PC-9 (cell line): Measurements from ENCODE around the gene FAM111A. TPM values are rescaled to one million over a fixed set of nuclear protein-coding genes. Genes with fewer than 3 reads are reported as not detected.

Experiments used
- BruUV-seq: library from RNA; stranded (reverse); fragments of 400-500 nt; replicated peaks from 2 replicates; lab custom pipeline; 2021; lab: Mats Ljungman, UMichigan
- CTCF ChIA-PET: fragments of 300-600 bp; sonication (Branson Sonifier 250); formaldehyde crosslinking; loops from one replicate; lab custom pipeline; 2022; ENCODE audit warnings: antibody characterized with exemption; lab: Charles Lee
- POLR2A ChIA-PET: fragments of 300-600 bp; sonication (Branson Sonifier 250); formaldehyde crosslinking; loops from one replicate; lab custom pipeline; 2022; ENCODE audit warnings: antibody characterized with exemption; ENCODE audit not compliant: unreplicated experiment; lab: Charles Lee
- DNase-seq, 2 experiments: peaks; one replicate each; pipeline versions ENCODE4 v3.0.0 to v3.0.0-alpha.2; 2015 to 2022; ENCODE audit warnings: mixed read lengths in 1 of 2
- H2AFZ ChIP-seq: fragments of 200-600 bp; sonication (generic); 2 replicates; pipeline ENCODE4 v1.8.1; 2017; ENCODE audit warnings: antibody characterized with exemption
- H3F3A ChIP-seq: fragments of 200-600 bp; sonication (generic); 2 replicates; pipeline ENCODE4 v1.8.1; 2017; ENCODE audit warnings: antibody characterized with exemption, mild to moderate bottlenecking, low read depth; ENCODE audit not compliant: insufficient read depth
- H3K27ac ChIP-seq: fragments of 200-600 bp; sonication (generic); 2 replicates; pipeline ENCODE4 v1.6.1; 2016; ENCODE audit warnings: mixed run types
- H3K27me3 ChIP-seq: fragments of 200-600 bp; sonication (generic); 2 replicates; pipeline ENCODE4 v1.6.1; 2016; ENCODE audit warnings: low read depth, mixed run types; ENCODE audit not compliant: insufficient read depth
- H3K36me3 ChIP-seq: fragments of 200-600 bp; sonication (generic); 2 replicates; pipeline ENCODE4 v1.6.1; 2016; ENCODE audit warnings: low read depth, mixed run types
- H3K4me1 ChIP-seq: fragments of 200-600 bp; sonication (generic); replicated peaks from 2 replicates; pipeline ENCODE4 v1.6.1; 2016; ENCODE audit warnings: mixed run types; ENCODE audit not compliant: insufficient read depth
- H3K4me2 ChIP-seq: fragments of 200-600 bp; sonication (generic); 2 replicates; pipeline ENCODE4 v1.6.1; 2017; ENCODE audit warnings: mixed run types
- H3K4me3 ChIP-seq: fragments of 200-600 bp; sonication (generic); 2 replicates; pipeline ENCODE4 v1.6.1; 2016; ENCODE audit warnings: mixed run types
- H3K79me2 ChIP-seq: fragments of 200-600 bp; sonication (generic); 2 replicates; pipeline ENCODE4 v1.6.1; 2017; ENCODE audit warnings: low read depth, mixed run types
- H3K9me2 ChIP-seq: fragments of 200-600 bp; sonication (generic); 2 replicates; pipeline ENCODE4 v1.8.1; 2017; ENCODE audit warnings: mild to moderate bottlenecking; ENCODE audit not compliant: insufficient read depth
- H3K9me3 ChIP-seq: fragments of 200-600 bp; sonication (generic); 2 replicates; pipeline ENCODE4 v1.8.1; 2016; ENCODE audit warnings: low read depth; ENCODE audit not compliant: insufficient read depth
- H4K20me1 ChIP-seq: fragments of 200-600 bp; sonication (generic); 2 replicates; pipeline ENCODE4 v1.8.1; 2017; ENCODE audit not compliant: insufficient read depth
- EZH2 ChIP-seq: fragments of 200-600 bp; sonication (generic); IDR thresholded peaks from 2 replicates; pipeline ENCODE4 v1.8.0; 2017; ENCODE audit warnings: antibody characterized with exemption, low read depth
- intact Hi-C: fragments of 100-400 bp; cut with micrococcal nuclease; formaldehyde crosslinking; loops from one replicate; pipeline ENCODE4 v1.10.0; 2022; ENCODE audit not compliant: unreplicated experiment
- total RNA-seq: library from RNA; stranded (reverse); gene quantifications from 2 replicates; pipeline ENCODE4 v1.2.3, GENCODE V29; 2021
- TF ChIP-seq, protein P1 (sequence below): fragments of 200-600 bp; sonication (generic); conservative IDR thresholded peaks from 2 replicates; pipeline ENCODE4 v1.6.1; 2017; ENCODE audit warnings: mixed run types, antibody characterized with exemption, mild to moderate bottlenecking, moderate library complexity

Gene FAM111A
- total RNA-seq, 1 experiment from 2014 or later: 95.3 TPM

DNA sequence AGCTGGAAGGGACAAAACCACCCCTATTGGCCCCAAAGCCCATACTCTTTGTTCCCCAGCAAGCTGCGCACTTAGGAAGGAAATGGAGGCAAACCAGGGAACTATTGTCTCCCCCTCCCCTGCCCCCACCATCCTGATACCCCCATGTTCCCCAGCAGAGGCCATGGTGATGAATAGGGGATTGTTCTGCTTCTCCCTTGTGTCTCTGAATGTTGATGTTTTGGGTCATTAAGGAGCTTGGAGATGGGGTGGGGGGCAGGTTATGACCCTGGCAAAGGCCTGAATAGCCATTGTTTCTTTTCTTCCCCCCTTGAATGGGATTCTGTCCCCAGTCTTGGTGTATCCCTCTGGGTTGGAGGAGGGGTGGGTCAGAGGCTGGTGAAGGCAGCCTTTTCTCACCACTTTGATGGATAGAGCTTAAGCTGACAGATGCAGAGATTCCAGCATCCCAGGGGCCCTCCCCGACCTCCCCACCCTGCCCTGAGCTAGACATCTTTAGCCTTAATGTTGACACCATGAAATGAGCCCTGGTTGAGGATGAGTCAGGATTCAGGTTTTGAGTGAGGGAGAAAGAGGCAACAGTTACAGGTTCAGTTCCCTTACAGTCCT, 37.6 kb downstream of the FAM111A start:
- peaks cover 58% of the 10 kb centered on the region for H3K36me3 ChIP-seq
- intact Hi-C loops: no loop called here
- POLR2A ChIA-PET: no interaction called here
- CTCF ChIA-PET: interaction anchor here (0.6 kb wide), 1 partner anchor 22 kb away, joined by 4 read pairs; no protein-coding TSS in a partner anchor
- no peaks in the 10 kb centered on the region for H3K27me3 ChIP-seq
- H3K79me2 ChIP-seq: peaks cover 100% of the 10 kb centered on the region
- TF ChIP-seq, protein P1, sequence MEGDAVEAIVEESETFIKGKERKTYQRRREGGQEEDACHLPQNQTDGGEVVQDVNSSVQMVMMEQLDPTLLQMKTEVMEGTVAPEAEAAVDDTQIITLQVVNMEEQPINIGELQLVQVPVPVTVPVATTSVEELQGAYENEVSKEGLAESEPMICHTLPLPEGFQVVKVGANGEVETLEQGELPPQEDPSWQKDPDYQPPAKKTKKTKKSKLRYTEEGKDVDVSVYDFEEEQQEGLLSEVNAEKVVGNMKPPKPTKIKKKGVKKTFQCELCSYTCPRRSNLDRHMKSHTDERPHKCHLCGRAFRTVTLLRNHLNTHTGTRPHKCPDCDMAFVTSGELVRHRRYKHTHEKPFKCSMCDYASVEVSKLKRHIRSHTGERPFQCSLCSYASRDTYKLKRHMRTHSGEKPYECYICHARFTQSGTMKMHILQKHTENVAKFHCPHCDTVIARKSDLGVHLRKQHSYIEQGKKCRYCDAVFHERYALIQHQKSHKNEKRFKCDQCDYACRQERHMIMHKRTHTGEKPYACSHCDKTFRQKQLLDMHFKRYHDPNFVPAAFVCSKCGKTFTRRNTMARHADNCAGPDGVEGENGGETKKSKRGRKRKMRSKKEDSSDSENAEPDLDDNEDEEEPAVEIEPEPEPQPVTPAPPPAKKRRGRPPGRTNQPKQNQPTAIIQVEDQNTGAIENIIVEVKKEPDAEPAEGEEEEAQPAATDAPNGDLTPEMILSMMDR: no peak
- TF ChIP-seq EZH2: no peak
- H3K27ac ChIP-seq: no peak overlapping the region
- H4K20me1 ChIP-seq: no peaks in the 10 kb centered on the region
- peaks cover 31% of the 10 kb centered on the region for H3F3A ChIP-seq
- H3K4me2 ChIP-seq: no peak overlapping the region
- no peak for DNase-seq
- H3K4me1 ChIP-seq: peaks cover 45% of the 10 kb centered on the region
- no peaks in the 10 kb centered on the region for H3K9me2 ChIP-seq
- peaks cover 9% of the 10 kb centered on the region; the same call in 1 of the 2 replicates for H3K9me3 ChIP-seq
- H2AFZ ChIP-seq: no peak overlapping the region
- H3K4me3 ChIP-seq: no peak overlapping the region
- no TSS peak for BruUV-seq

DNA sequence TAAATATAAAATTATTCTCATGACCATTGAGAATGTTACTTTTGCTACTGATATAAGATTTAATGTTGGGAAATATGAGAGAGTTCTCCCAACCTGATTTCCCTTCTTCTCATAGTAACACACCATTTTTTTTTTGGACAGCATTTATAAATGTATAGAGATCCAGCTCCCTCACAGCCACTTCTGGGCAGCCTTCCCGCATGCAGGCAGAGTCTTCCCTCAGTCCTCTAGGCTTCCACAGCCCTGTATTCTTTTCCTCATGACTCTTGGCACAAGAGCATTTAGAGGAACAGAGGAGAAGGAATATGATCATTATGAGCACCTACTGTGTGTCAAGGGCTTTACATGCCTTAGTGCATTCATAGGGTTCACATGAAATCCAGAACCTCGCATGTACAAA, 38.3 kb downstream of the FAM111A start:
- intact Hi-C loops: no loop called here
- POLR2A ChIA-PET: no interaction called here
- Histone ChIP-seq H3K27me3 (no peaks in the 10 kb centered on the region), H3K79me2 (peaks cover 98% of the 10 kb centered on the region), H3K4me3 (no peak overlapping the region), H3K4me2 (no peak overlapping the region), H3K9me3 (peaks cover 9% of the 10 kb centered on the region; the same call in 1 of the 2 replicates), H4K20me1 (no peaks in the 10 kb centered on the region), H3F3A (peaks cover 31% of the 10 kb centered on the region), H3K36me3 (peaks cover 56% of the 10 kb centered on the region), H3K4me1 (peaks cover 45% of the 10 kb centered on the region), H2AFZ (no peak overlapping the region), H3K27ac (no peak overlapping the region), H3K9me2 (no peaks in the 10 kb centered on the region)
- no TSS peak for BruUV-seq
- CTCF ChIA-PET: interaction anchor here (1.6 kb wide), 1 partner anchor 9 kb away, joined by 8 read pairs; the partner anchor contains the start of gene DTX4
- TF ChIP-seq EZH2: no peak
- TF ChIP-seq, protein P1: no peak
- no peak for DNase-seq

DNA sequence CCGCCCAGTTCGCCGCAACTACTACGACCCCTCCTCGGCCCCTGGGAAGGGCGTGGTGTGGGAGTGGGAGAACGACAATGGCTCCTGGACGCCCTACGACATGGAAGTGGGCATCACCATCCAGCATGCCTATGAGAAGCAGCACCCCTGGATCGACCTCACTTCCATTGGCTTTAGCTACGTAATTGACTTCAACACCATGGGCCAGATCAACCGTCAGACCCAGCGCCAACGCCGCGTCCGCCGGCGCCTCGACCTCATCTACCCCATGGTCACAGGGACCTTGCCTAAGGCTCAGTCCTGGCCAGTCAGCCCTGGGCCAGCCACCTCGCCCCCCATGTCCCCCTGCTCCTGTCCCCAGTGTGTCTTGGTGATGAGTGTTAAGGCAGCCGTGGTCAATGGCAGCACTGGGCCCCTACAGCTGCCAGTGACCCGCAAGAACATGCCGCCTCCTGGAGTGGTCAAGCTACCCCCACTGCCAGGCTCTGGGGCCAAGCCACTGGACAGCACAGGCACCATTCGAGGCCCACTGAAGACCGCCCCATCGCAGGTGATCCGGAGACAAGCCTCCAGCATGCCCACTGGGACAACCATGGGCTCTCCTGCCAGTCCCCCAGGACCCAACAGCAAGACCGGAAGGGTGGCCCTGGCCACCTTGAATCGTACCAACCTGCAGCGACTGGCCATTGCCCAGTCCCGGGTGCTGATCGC, 39.2 kb downstream of the FAM111A start:
- no TSS peak for BruUV-seq
- Histone ChIP-seq H3K9me2 (no peaks in the 10 kb centered on the region), H3K4me2 (no peak overlapping the region), H3F3A (peaks cover 24% of the 10 kb centered on the region), H4K20me1 (no peaks in the 10 kb centered on the region), H3K4me1 (peaks cover 43% of the 10 kb centered on the region), H3K9me3 (peaks cover 9% of the 10 kb centered on the region; the same call in 1 of the 2 replicates), H3K27me3 (no peaks in the 10 kb centered on the region), H3K27ac (no peak overlapping the region), H3K4me3 (no peak overlapping the region), H3K79me2 (peaks cover 93% of the 10 kb centered on the region), H3K36me3 (peaks cover 48% of the 10 kb centered on the region), H2AFZ (no peak overlapping the region)
- POLR2A ChIA-PET: no interaction called here
- intact Hi-C loops: no loop called here
- no peak for DNase-seq
- CTCF ChIA-PET: interaction anchor here (1.6 kb wide), 1 partner anchor 10 kb away, joined by 8 read pairs; the partner anchor contains the start of gene DTX4
- TF ChIP-seq EZH2: no peak
- TF ChIP-seq, protein P1: no peak
